Activated effector memory CD4-positive, alpha-beta T cell treated with anti-CD3 and anti-CD28 coated beads, Interleukin-2, amount 50 U/mL, for 16 hours (primary cell): Measurements from ENCODE around the gene EXOSC10.
"Not testable (repeated sequence)": the region's sequence is repeated elsewhere in the genome, so short reads cannot be mapped to it uniquely, and the experiment has no call there.

Experiments
- DNase-seq: peaks from one replicate; pipeline ENCODE4 v3.0.0-alpha.2; 2020

EXOSC10 gene

GRCh38 chr1:11061652-11062365, 37.9 kb downstream of the EXOSC10 start:
- peak; percentile 33 for DNase-seq

DNA sequence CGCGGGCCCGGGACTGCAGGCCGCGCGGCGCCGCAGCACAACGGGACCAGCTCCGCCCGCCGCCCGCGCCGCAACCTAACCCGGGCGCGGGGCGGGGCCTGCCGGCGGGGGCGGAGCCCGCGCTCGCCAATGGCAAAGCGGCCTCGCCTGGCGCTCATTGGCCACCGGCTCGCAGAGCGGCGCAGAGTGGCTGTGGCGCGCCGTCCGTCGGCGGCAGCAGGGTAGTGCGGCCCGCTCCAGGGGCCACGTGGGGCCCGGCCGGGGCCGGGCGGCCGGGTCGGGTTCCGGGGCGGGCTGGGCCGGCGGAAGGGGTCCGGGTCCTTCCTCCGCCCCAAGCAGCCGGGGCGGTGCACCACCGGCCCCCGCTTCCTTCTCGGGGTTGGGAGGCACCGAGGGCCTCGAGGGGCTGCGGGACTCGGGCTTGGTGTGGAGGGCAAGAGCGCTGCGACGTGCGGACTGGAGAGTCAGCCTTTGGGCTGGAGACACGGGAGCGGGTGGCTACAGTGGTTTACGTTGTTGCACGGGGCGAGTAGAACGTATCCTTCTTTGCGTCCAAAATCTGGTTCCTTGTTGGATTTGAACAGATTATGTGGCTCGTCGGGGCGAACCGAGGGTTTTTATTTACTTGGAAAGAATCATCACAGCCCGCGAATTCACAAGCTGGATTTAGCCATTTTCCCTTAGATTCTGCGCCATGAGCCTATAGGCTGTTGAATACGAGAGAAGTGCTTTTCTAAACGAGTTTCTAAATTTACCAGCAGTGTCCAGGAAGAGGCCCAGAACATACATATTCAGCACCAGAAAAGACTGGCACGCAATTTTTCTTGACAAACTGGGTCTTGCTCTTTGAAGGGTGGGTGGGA, 39.5 kb downstream of the EXOSC10 start, which contains the start of gene SRM:
Gene SRM (minus strand): TSS at position 51 of the 863 bp plus-strand sequence. CDS start 75 bp downstream, outside the sequence.
- DNase-seq, result peak; percentile 97

- DNase-seq, result no peak
Measured at GRCh38 chr1:11059155-11059967, 40.3 kb downstream of the EXOSC10 start.

DNA sequence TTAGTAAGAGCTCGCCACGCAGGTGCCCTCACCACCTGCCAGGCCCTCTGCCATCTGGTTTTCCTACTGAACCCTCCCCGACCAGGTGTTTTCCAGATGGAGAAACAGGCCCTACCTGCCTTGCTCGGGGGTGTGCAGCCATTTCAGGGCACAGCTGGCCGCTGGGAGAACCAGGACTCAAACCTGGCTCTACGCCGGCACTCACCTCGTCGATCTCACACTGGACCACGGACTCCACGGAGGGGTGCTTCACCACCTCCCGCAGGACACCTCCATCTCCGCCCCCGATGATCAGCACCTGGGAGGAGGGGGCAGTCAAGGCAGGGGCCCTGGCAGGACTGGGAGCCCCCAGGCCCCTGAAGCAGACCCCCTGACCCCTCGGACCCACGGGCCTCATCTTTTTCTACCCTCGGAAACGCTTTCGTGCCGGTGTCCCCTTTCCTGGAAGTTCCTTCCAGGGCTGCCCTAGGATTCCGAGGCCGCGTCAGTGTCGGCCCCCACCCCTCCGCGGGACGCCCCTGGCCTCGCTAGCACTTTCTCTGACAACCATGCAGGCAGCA, 41.0 kb downstream of the EXOSC10 start:
- no peak for DNase-seq

- no peak for DNase-seq
Measured at GRCh38 chr1:11058026-11058425, 41.6 kb downstream of the EXOSC10 start.

- no peak for DNase-seq
Measured at GRCh38 chr1:11057477-11057876, 42.2 kb downstream of the EXOSC10 start.

GRCh38 chr1:11056504-11056903, 43.2 kb downstream of the EXOSC10 start:
- DNase-seq, result no peak

GRCh38 chr1:11055676-11056075, 44.0 kb downstream of the EXOSC10 start:
- no peak for DNase-seq

- DNase-seq, result no peak
Measured at GRCh38 chr1:11054666-11055065, 45.0 kb downstream of the EXOSC10 start.

- DNase-seq, result no peak
Measured at GRCh38 chr1:11054181-11054580, 45.5 kb downstream of the EXOSC10 start.

- no peak for DNase-seq
Measured at GRCh38 chr1:11053758-11054137, 45.9 kb downstream of the EXOSC10 start.

GRCh38 chr1:11052839-11053757, 46.6 kb downstream of the EXOSC10 start:
- no peak for DNase-seq

DNA sequence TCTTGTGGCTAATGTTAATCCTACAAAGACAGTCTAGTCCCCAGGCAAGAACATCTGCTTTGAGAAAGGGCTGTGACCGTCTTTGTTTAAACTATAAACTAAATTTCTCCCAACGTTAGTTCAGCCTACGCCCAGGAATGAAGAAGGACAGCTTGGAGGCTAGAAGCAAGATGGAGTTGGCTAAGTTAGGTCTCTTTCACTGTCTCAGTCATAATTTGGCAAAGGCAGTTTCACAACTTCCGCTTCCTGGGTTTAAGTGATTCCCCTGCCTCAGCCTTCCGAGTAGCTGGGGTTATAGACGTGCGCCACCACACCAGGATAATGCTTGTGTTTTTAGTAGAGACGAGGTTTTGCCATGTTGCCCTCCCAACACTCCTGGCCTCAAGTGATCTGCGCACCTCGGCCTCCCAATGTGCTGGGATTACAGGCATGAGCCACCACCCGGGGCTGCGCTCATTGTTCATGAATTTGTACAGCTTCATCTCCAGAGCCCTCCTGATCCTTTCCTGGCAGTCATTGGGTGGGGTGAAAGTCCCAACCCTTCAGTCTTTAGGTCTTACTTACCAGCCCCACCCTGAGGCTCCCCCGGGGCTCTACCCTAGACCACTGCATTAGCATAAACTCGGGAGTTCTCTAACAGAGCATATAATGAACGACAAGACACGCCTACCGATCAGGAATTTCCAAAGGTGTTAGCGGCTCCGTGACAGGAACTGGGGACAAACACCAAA, 47.7 kb downstream of the EXOSC10 start:
- DNase-seq, result no peak

DNA sequence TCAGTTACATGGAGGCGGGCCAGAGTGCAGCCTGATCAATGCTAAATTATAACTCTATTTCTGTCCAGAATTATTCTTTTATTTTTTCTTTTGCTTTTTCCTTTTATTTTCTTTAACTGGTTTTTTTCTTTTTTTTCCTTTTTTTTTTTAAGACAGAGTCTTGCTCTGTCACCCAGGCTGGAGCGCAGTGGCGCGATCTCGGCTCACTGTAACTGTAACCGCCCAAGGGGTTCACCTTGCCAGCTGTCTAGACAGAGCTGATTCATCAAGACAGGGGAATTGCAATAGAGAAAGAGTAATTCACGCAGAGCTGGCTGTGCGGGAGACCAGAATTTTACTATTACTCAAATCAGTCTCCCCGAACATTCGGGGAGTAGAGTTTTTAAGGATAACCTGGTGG, 48.5 kb downstream of the EXOSC10 start:
- not testable (repeated sequence) for DNase-seq

GRCh38 chr1:11046625-11047365, 52.9 kb downstream of the EXOSC10 start, which contains the start of gene MASP2:
MASP2 (minus strand) TSS chr1:11047239; CDS start chr1:11047207, 32 bp downstream.
- DNase-seq, result peak; percentile 55

GRCh38 chr1:11046270-11046566, 53.5 kb downstream of the EXOSC10 start:
- no peak for DNase-seq

DNA sequence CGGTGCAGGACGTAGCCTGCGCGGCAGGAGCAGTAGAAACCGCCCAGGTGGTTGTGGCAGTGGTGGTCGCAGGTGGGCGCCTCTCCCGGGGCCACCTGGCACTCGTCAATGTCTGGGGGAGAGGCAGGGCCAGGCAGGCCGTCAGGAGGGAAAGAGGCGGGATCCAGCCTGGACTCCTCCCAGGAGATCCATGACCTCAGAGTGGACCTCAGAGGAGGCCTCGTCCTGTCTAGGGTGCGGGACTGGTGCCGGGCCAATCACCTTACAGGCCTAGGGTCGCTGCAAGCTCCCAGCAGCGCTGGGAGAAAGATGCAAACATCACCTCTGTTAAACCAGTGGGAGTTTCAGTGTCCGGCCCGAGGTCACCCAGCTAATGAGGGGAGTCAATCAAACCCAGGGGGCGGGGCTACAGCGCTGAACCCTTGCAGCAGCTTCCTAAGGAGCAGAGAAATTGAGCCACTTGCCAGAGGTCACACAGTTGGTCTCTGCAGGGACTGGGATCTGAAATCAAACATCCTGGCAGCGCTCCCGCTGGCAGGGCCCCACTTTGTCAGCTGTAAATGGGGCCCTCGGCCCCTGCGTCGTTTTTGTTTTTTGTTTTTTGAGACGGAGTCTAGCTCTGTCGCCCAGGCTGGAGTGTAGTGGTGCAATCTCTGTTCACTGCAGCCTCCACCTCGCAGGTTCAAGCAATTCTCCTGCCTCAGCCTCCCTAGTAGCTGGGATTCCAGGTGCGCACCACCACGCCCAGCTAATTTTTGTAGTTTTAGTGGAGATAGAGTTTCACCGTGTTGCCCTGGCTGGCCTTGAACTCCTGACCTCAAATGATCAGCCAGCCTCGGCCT, 54.0 kb downstream of the EXOSC10 start:
- peak; percentile 59 for DNase-seq

DNA sequence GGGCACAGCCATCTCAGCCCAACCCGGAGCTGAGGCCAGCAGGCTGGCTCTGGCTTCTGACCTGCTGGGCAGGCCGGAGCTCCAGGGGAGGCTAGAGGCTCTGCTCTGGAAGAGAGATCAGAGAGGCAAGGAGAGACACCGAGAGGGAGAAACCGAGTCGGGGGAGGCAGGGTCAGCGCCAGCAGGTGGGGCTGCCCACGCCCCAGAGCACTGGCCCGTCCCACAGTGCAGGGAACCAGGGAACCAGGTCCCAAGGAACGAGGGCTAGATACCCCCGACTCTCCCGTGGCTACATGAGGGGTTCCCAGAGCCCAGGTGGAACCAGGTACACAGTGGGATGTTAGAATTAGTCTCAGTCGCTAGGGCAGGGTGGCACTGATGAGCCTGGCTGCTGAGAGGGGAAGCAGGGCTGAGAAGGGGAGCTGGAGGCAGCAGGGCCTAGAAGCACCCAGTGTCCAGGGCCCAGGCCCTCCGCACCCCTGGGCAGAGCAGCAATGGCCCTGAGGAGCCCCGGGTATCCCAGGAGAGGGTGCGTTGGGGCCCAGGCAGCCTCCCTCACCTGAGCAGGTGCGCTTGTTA, 54.7 kb downstream of the EXOSC10 start:
- DNase-seq, result peak; percentile 34
